B cell (primary cell): ENCODE results near the gene CPPED1.

ENCODE experiments used
- EZH2 ChIP-seq: IDR thresholded peaks from 2 replicates; pipeline ENCODE4 v1.6.1; 2012; ENCODE audit warnings: borderline replicate concordance, low read depth, mild to moderate bottlenecking, moderate library complexity, low read length; ENCODE audit not compliant: insufficient read depth, poor library complexity, severe bottlenecking
- TF ChIP-seq, protein P1 (sequence below): fragments of 200-600 bp; IDR thresholded peaks from one replicate; pipeline ENCODE4 v1.8.0; 2022; ENCODE audit warnings: antibody characterized with exemption, mild to moderate bottlenecking

DNA sequence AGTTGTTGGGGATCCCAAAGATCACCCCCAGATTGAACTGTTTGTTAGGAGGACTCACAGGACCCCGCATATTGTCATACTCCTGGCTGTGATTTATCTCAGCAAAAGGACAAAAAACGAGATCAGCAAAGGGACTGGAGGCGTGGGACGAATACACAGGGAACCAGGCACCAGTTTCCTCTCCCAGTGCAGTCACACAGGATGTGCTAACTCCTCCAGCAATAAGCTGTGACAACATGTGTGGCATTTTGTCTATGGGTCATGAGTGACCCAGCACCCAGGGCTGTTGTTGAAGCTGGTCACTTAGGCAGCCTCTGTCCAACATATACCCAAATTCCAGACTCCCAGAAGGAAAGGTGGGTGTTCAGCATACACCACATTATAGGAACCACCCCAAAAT lies 60.9 kb downstream of the CPPED1 start:
- no peak for TF ChIP-seq EZH2
- TF ChIP-seq, protein P1, sequence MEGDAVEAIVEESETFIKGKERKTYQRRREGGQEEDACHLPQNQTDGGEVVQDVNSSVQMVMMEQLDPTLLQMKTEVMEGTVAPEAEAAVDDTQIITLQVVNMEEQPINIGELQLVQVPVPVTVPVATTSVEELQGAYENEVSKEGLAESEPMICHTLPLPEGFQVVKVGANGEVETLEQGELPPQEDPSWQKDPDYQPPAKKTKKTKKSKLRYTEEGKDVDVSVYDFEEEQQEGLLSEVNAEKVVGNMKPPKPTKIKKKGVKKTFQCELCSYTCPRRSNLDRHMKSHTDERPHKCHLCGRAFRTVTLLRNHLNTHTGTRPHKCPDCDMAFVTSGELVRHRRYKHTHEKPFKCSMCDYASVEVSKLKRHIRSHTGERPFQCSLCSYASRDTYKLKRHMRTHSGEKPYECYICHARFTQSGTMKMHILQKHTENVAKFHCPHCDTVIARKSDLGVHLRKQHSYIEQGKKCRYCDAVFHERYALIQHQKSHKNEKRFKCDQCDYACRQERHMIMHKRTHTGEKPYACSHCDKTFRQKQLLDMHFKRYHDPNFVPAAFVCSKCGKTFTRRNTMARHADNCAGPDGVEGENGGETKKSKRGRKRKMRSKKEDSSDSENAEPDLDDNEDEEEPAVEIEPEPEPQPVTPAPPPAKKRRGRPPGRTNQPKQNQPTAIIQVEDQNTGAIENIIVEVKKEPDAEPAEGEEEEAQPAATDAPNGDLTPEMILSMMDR: no peak
